K562 (cell line): ENCODE results near the gene EXT2. TPM values are rescaled to one million over a fixed set of nuclear protein-coding genes. Genes with fewer than 3 reads are reported as not detected.

Source experiments
- ATAC-seq: fragments of 200-7000 bp; cut with Tn5 transposase; 3 replicates; pipeline ENCODE4 v1.9.1; 2020; ENCODE audit warnings: moderate library complexity
- BruUV-seq: library from RNA; stranded (reverse); fragments of 400-500 nt; replicated peaks from 2 replicates; lab custom pipeline; 2021; lab: Mats Ljungman, UMichigan
- CTCF ChIA-PET: fragments of 300-600 bp; formaldehyde crosslinking; extraction: SDS; loops from one replicate; lab custom pipeline; 2021; ENCODE audit warnings: low intra/inter-chr PET ratio; lab: Yijun Ruan, JAX
- POLR2A ChIA-PET: fragments of 300-600, 350-650 bp; sonication (Branson Sonifier 250); formaldehyde crosslinking; extraction: SDS; loops from one replicate; lab custom pipeline; 2021; ENCODE audit warnings: antibody characterized with exemption, inconsistent platforms; lab: Yijun Ruan, JAX
- DNase-seq, 4 experiments: peaks; one replicate each; pipeline versions ENCODE4 v3.0.0 to v3.0.0-alpha.2; 2011 to 2018; ENCODE audit warnings: low spot score in 3 of 4, mixed read lengths in 3 of 4; ENCODE audit errors: extremely low read depth in 1 of 4
- FAIRE-seq: peaks from 2 replicates; lab custom pipeline; 2011; peaks lifted over from hg19 to GRCh38; lab: Jason Lieb, UNC
- H2AFZ ChIP-seq: 2 replicates; pipeline ENCODE4 v1.6.0; 2011; ENCODE audit warnings: low read depth, low read length, control low read depth, inconsistent platforms
- H3K27ac ChIP-seq: fragments of 200-600 bp; 3 replicates; pipeline ENCODE4 v1.8.0; 2011; ENCODE audit warnings: low read depth, mild to moderate bottlenecking, control low read depth, inconsistent platforms, low read length, moderate library complexity, mixed read lengths; ENCODE audit errors: extremely low read depth
- H3K27me3 ChIP-seq, 2 experiments: fragments of 300-600 bp in 1 of 2; 2 replicates in 1 of 2; 3 replicates in 1 of 2; pipeline versions ENCODE4 v1.6.0 to v1.8.0; 2011; ENCODE audit warnings: inconsistent platforms in 2 of 2, low read length in 2 of 2, mild to moderate bottlenecking in 1 of 2, mixed read lengths in 1 of 2, moderate library complexity in 1 of 2; ENCODE audit not compliant: control insufficient read depth in 2 of 2, insufficient read depth in 2 of 2
- H3K36me3 ChIP-seq: fragments of 300-600 bp; 3 replicates; pipeline ENCODE4 v1.8.0; 2011; ENCODE audit warnings: mild to moderate bottlenecking, low read length, inconsistent platforms; ENCODE audit not compliant: control insufficient read depth, insufficient read depth
- H3K4me1 ChIP-seq, 2 experiments: fragments of 200-600 bp in 1 of 2; replicated peaks in 1 of 2; 2 replicates in 1 of 2; 3 replicates in 1 of 2; pipeline versions ENCODE4 v1.5.1 to v1.8.0; 2011; ENCODE audit warnings: inconsistent platforms in 2 of 2, low read length in 2 of 2, mild to moderate bottlenecking in 1 of 2, mixed read lengths in 1 of 2, moderate library complexity in 1 of 2; ENCODE audit not compliant: control insufficient read depth in 2 of 2, insufficient read depth in 2 of 2
- H3K4me2 ChIP-seq: 2 replicates; pipeline ENCODE4 v1.6.1; 2011; ENCODE audit warnings: low read length, control low read depth, inconsistent platforms, mixed read lengths; ENCODE audit not compliant: insufficient read depth
- H3K4me3 ChIP-seq: fragments of 200-600 bp; sonication (generic), shearing (Covaris generic); 2 replicates; pipeline ENCODE4 v1.5.1; 2016; ENCODE audit warnings: control low read depth, inconsistent platforms
- H3K79me2 ChIP-seq: fragments of 200-600 bp; 3 replicates; pipeline ENCODE4 v1.8.0; 2011; ENCODE audit warnings: low read length, inconsistent platforms; ENCODE audit not compliant: control insufficient read depth, insufficient read depth
- H3K9ac ChIP-seq, 2 experiments: 2 replicates each; pipeline versions ENCODE4 v1.6.0 to v1.6.1; 2011; ENCODE audit warnings: low read depth in 2 of 2, low read length in 2 of 2, control low read depth in 1 of 2, inconsistent platforms in 1 of 2, mild to moderate bottlenecking in 1 of 2, mixed read lengths in 1 of 2; ENCODE audit not compliant: insufficient read depth in 1 of 2
- H3K9me1 ChIP-seq: one replicate; pipeline ENCODE4 v1.6.0; 2011; ENCODE audit warnings: inconsistent platforms, mild to moderate bottlenecking, low read length, moderate library complexity; ENCODE audit not compliant: control insufficient read depth, insufficient read depth
- H3K9me3 ChIP-seq: replicated peaks from 2 replicates; pipeline ENCODE4 v1.5.1; 2011; ENCODE audit warnings: low read depth, low read length, inconsistent platforms; ENCODE audit not compliant: control insufficient read depth, insufficient read depth
- H4K20me1 ChIP-seq: replicated peaks from 2 replicates; pipeline ENCODE4 v1.6.1; 2011; ENCODE audit warnings: low read length, inconsistent platforms, mixed read lengths; ENCODE audit not compliant: control insufficient read depth, insufficient read depth
- CCNT2 ChIP-seq: IDR thresholded peaks from 2 replicates; pipeline ENCODE4 v1.6.1; 2011; ENCODE audit warnings: borderline replicate concordance, low read depth, mild to moderate bottlenecking, moderate library complexity, mixed read lengths, low read length; ENCODE audit not compliant: insufficient read length; ENCODE audit errors: extremely low read depth
- KDM1A ChIP-seq, 2 experiments: fragments of 450-650 bp; IDR thresholded peaks; 2 replicates each; pipeline ENCODE4 v1.6.1; 2016; ENCODE audit warnings: mild to moderate bottlenecking in 2 of 2
- KLF10 ChIP-seq: fragments of 250-450 bp; sonication (Bioruptor Pico); IDR thresholded peaks from 2 replicates; pipeline ENCODE4 v1.6.1; 2021; ENCODE audit warnings: matching md5 sums
- MAZ ChIP-seq, 2 experiments: fragments of 450-650 bp in 1 of 2; sonication (generic) in 1 of 2; formaldehyde crosslinking; IDR thresholded peaks in 1 of 2; conservative IDR thresholded peaks in 1 of 2; 2 replicates each; pipeline versions ENCODE4 v1.4.0 to v1.5.0; 2020; ENCODE audit warnings: mild to moderate bottlenecking in 1 of 2, missing genetic modification reagents in 1 of 2
- RFX1 ChIP-seq: fragments of 450-650 bp; IDR thresholded peaks from 2 replicates; pipeline ENCODE4 v1.6.1; 2016; ENCODE audit warnings: mild to moderate bottlenecking, moderate library complexity
- TCF7L2 ChIP-seq: fragments of 150-350 bp; IDR thresholded peaks from 2 replicates; pipeline ENCODE4 v1.6.1; 2016; ENCODE audit warnings: low read depth, mild to moderate bottlenecking, low read length, moderate library complexity
- TRIM24 ChIP-seq, 2 experiments: fragments of 450-650 bp; IDR thresholded peaks; 2 replicates each; pipeline ENCODE4 v1.6.1; 2016
- ZBTB1 ChIP-seq: sonication (generic); formaldehyde crosslinking; IDR thresholded peaks from 2 replicates; pipeline ENCODE4 v1.8.1; 2023; ENCODE audit warnings: missing genetic modification reagents, low read depth, mild to moderate bottlenecking, borderline replicate concordance
- ZBTB7A ChIP-seq: IDR thresholded peaks from 2 replicates; pipeline ENCODE4 v1.6.1; 2011; ENCODE audit warnings: low read depth, mild to moderate bottlenecking, low read length, moderate library complexity, borderline replicate concordance; ENCODE audit not compliant: control insufficient read depth
- ZNF778 ChIP-seq: fragments of 450-650 bp; formaldehyde crosslinking; IDR thresholded peaks from 2 replicates; pipeline ENCODE4 v1.4.0; 2020; ENCODE audit warnings: mild to moderate bottlenecking, moderate library complexity
- WGBS: fragments of 100-300 bp; shearing (Covaris generic); methylation state at CpG from one replicate; pipeline ENCODE4 v1.1.6; 2016; ENCODE audit warnings: low coverage, mixed read lengths; ENCODE audit not compliant: insufficient coverage; ENCODE audit errors: missing lambda C conversion rate; 5-methylcytosine and 5-hydroxymethylcytosine counted together
- in situ Hi-C: fragments of 300-500 bp; cut with MboI; formaldehyde crosslinking; loops from 4 replicates; pipeline ENCODE4 v1.15.0; 2018; ENCODE audit warnings: inconsistent platforms, mixed read lengths
- intact Hi-C: fragments of 100-400 bp; cut with micrococcal nuclease; formaldehyde crosslinking; loops from 2 replicates; pipeline ENCODE4 v1.14.2; 2022
- polyA plus RNA-seq, 8 experiments: library from polyadenylated mRNA; depleted of rRNA in 4 of 8; stranded (reverse) in 5 of 8; unstranded in 3 of 8; fragments of >200 nt; fragmentation: Nextera tagmentation in 2 of 8; fragmentation: Illumina TruSeq in 1 of 8; extraction: Ambion mirVana in 2 of 8; extraction: Trizol in 1 of 8; gene quantifications; 2 replicates each; pipeline versions ENCODE4 v1.2.1 to v1.2.3, GENCODE V29; 2011 to 2014; ENCODE audit warnings: inconsistent platforms in 1 of 8, missing spikeins in 1 of 8
- total RNA-seq, 7 experiments: library from RNA; depleted of rRNA in 6 of 7; stranded (reverse); fragments of >200 nt in 6 of 7; fragmentation: Illumina TruSeq in 2 of 7; extraction: Trizol in 2 of 7; gene quantifications; 2 replicates each; pipeline versions ENCODE4 v1.2.1 to v1.2.3, GENCODE V29; 2011 to 2021; ENCODE audit warnings: low replicate concordance in 1 of 7
- TF ChIP-seq, protein P1 (sequence below), 2 experiments: IDR thresholded peaks in 1 of 2; conservative IDR thresholded peaks in 1 of 2; 2 replicates each; pipeline ENCODE4 v1.6.1; 2016; ENCODE audit warnings: low read depth in 2 of 2, mild to moderate bottlenecking in 1 of 2, missing compliant biosample characterization in 1 of 2, missing genetic modification characterization in 1 of 2, moderate library complexity in 1 of 2

Gene EXT2
- total and polyA plus RNA-seq, 9 of the 15 experiments (the other 6 are each of a cell fraction or from before 2014, with no cell fraction given) = 7.5 to 52.1 (median 38.1) TPM

DNA sequence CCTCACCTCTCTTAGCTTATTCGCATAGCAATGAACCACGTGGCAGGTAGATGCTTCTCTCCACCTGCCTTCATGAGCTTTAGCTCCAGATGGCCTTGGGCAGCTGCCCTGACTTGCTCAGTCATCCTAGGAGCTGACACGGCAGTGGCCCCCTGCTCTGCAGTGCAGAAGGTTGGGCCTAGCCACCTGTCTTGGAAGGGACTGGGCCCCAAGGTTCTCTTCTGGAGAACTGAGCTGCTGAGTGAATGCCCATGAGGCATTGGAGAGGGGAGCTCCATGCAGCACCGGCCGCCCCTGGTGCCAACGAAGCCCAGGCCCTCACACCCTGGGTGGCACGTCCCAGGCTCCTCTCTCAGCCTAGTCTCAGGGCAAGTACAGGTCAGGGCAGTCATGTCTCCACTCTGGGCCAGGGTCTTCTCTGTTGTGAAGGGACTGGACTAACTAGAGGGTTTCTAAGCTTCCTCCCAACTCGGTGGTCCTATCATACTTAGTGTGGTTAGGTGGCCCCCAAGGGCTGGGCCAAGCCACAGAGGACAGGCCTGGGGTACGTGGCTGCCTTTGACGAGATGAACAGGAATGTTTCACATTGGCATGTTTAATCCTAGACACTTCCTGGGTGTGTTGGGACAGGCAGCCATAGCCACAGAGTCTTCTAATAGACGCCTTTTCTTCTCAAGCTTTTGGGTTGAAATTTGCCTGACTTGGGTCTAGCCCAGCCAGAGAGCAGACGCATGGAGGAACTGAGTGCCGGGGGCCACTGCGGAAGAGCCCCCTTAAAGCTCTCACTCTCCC is 166.5 kb downstream of the EXT2 start:
- in situ Hi-C loops = no loop called here
- ChIA-PET POLR2A (interaction anchor here (0.6 to 1.0 kb wide), 3 partner anchors 8 to 563 kb away, joined by 3 read pairs; no protein-coding TSS in a partner anchor), CTCF (no interaction called here)

DNA sequence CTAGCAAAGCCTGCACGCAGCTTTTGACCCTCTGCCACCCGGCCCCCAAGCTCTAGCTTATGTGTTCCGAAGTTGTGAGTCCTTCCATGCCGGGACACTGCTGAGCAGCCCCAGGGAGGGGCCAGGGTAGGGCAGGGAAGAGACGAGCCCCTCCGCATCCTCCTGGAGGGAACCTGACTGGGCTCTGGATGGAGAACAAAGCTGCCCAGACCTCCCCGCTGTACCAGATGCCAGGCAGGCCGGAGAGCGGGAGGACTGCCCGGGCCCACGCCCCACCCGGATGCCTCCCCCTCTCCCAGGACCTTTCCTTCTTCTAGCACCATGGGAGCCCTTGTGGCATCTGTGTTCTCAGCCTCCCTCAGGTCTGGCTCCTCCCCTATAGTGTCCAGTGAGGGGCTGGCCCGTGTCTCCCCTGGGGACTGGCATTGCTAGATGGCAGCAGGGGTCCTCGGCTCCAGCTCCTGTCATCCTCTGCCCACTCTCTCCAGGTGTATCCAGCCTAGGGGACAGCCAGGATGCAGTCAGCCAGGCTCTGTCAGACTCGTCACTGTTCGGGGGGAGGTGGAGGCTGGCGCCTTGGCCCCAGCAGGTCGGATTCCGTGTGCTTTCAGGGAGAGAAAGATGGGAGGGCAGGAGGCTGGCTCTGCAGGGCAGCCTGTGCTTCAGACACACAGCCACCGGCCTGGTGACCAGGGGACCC is 168.4 kb downstream of the EXT2 start:
- DNase-seq = no peak
- H3K79me2 ChIP-seq = no peaks in the 10 kb centered on the region
- H3K9ac ChIP-seq = peak overlapping the region in 1 of 2 experiments; percentile 39; a peak in 2 of 4 replicates
- peaks cover 24 to 54% of the 10 kb centered on the region in 2 experiments for H3K4me1 ChIP-seq
- no peaks in the 10 kb centered on the region for H3K9me1 ChIP-seq
- BruUV-seq = no TSS peak
- peaks cover 5% of the 10 kb centered on the region; the same call in 1 of the 2 replicates for H4K20me1 ChIP-seq
- H3K4me3 ChIP-seq = no peak overlapping the region
- ChIA-PET CTCF (no interaction called here), POLR2A (no interaction called here)
- H2AFZ ChIP-seq = no peak overlapping the region
- no peaks in the 10 kb centered on the region for H3K27me3 ChIP-seq
- H3K27ac ChIP-seq = no peak overlapping the region
- FAIRE-seq = no peak
- H3K36me3 ChIP-seq = no peaks in the 10 kb centered on the region
- intact Hi-C loops (no loop called here), in situ Hi-C loops (no loop called here)
- H3K9me3 ChIP-seq = no peaks in the 10 kb centered on the region
- no peak for ATAC-seq
- H3K4me2 ChIP-seq = no peak overlapping the region
- WGBS = 60% methylated on average over 12 of the region's 20 CpGs
- no peak for TF ChIP-seq CCNT2
- TF ChIP-seq MAZ (CRISPR knock-in tag; conservative IDR thresholded peaks at IDR 0.05 in 1 of 2, IDR thresholded peaks at IDR 0.05 in 1 of 2) = no peak
- TF ChIP-seq, protein P1, sequence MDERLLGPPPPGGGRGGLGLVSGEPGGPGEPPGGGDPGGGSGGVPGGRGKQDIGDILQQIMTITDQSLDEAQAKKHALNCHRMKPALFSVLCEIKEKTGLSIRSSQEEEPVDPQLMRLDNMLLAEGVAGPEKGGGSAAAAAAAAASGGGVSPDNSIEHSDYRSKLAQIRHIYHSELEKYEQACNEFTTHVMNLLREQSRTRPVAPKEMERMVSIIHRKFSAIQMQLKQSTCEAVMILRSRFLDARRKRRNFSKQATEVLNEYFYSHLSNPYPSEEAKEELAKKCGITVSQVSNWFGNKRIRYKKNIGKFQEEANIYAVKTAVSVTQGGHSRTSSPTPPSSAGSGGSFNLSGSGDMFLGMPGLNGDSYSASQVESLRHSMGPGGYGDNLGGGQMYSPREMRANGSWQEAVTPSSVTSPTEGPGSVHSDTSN (CRISPR knock-in tag; IDR thresholded peaks at IDR 0.05; ENCODE audit: low read depth) = no peak
- TF ChIP-seq, protein P1 (tag; conservative IDR thresholded peaks at IDR 0.05; ENCODE audit: low read depth) = no peak
- TF ChIP-seq RFX1 = no peak
- TF ChIP-seq TRIM24 (IDR thresholded peaks at IDR 0.05) = no peak
- TF ChIP-seq ZNF778 = no peak
- TF ChIP-seq KDM1A (IDR thresholded peaks at IDR 0.05) = no peak
- no peak for TF ChIP-seq ZBTB1 (CRISPR knock-in tag)
- TF ChIP-seq TCF7L2 = no peak

More for the DNA sequence above, 166.5 kb downstream of the EXT2 start:
- Histone ChIP-seq H3K36me3 (no peaks in the 10 kb centered on the region), H3K9me1 (no peaks in the 10 kb centered on the region), H3K4me2 (no peak overlapping the region), H3K4me1 (peaks cover 7 to 36% of the 10 kb centered on the region in 2 experiments), H3K4me3 (no peak overlapping the region), H2AFZ (no peak overlapping the region), H3K27ac (no peak overlapping the region), H3K79me2 (no peaks in the 10 kb centered on the region), H3K9me3 (no peaks in the 10 kb centered on the region), H3K27me3 (no peaks in the 10 kb centered on the region), H3K9ac (no peak overlapping the region), H4K20me1 (no peaks in the 10 kb centered on the region)
- TF ChIP-seq ZBTB7A = no peak
- TF ChIP-seq KLF10 = no peak
- DNase-seq (no peak), ATAC-seq (no peak), FAIRE-seq (no peak)
- BruUV-seq = no TSS peak
- intact Hi-C loops = no loop called here
- WGBS = 60% methylated on average over 10 of the region's 14 CpGs
